K562 (cell line): ENCODE data around the gene GET3. TPM values are rescaled to one million over a fixed set of nuclear protein-coding genes. Genes with fewer than 3 reads are reported as not detected.

Experiments
- ATF4 ChIP-seq: fragments of 450-650 bp; formaldehyde crosslinking; IDR thresholded peaks from 2 replicates; pipeline ENCODE4 v1.4.0; 2022; ENCODE audit warnings: mild to moderate bottlenecking, moderate library complexity
- CREB1 ChIP-seq, 2 experiments: sonication (generic) in 1 of 2; formaldehyde crosslinking in 1 of 2; IDR thresholded peaks; 2 replicates each; pipeline versions ENCODE4 v1.6.1 to v1.8.0; 2012 to 2022; ENCODE audit warnings: inconsistent platforms in 1 of 2, mild to moderate bottlenecking in 1 of 2, missing genetic modification reagents in 1 of 2, moderate library complexity in 1 of 2
- EP400 ChIP-seq: fragments of 450-650 bp; IDR thresholded peaks from 2 replicates; pipeline ENCODE4 v1.6.1; 2017; ENCODE audit warnings: antibody characterized with exemption, mild to moderate bottlenecking, moderate library complexity
- FIP1L1 ChIP-seq: fragments of 200-400 bp; formaldehyde crosslinking; IDR thresholded peaks from 2 replicates; pipeline ENCODE4 v1.6.1; 2018; ENCODE audit warnings: mild to moderate bottlenecking, low read depth, low read length; ENCODE audit not compliant: poor library complexity, severe bottlenecking
- HEY1 ChIP-seq: fragments of 250-450 bp; sonication (Bioruptor Pico); IDR thresholded peaks from 2 replicates; pipeline ENCODE4 v1.5.0; 2020; ENCODE audit warnings: mild to moderate bottlenecking, moderate library complexity, borderline replicate concordance
- HNRNPL ChIP-seq: fragments of 200-400 bp; formaldehyde crosslinking; IDR thresholded peaks from 2 replicates; pipeline ENCODE4 v1.6.1; 2017; ENCODE audit warnings: low read depth, mild to moderate bottlenecking, low read length
- MAFF ChIP-seq: IDR thresholded peaks from 2 replicates; pipeline ENCODE4 v1.6.1; 2012; ENCODE audit warnings: low read length, improper control_type of control experiment
- STAT5B ChIP-seq: fragments of 250-450 bp; sonication (Bioruptor Pico); IDR thresholded peaks from 2 replicates; pipeline ENCODE4 v1.8.0; 2021; ENCODE audit warnings: mild to moderate bottlenecking, inconsistent platforms
- TEAD1 ChIP-seq, 2 experiments: fragments of 450-650 bp in 1 of 2; sonication (generic) in 1 of 2; formaldehyde crosslinking; IDR thresholded peaks; 2 replicates each; pipeline versions ENCODE4 v1.4.0 to v1.8.0; 2020 to 2022; ENCODE audit warnings: mild to moderate bottlenecking in 2 of 2, missing genetic modification reagents in 1 of 2
- USF2 ChIP-seq: sonication (generic); formaldehyde crosslinking; IDR thresholded peaks from 2 replicates; pipeline ENCODE4 v1.5.0; 2020; ENCODE audit warnings: missing genetic modification reagents
- ZBTB11 ChIP-seq, 3 experiments: fragments of 200-800 bp in 1 of 3; fragments of 250-450 bp in 1 of 3; fragments of 450-650 bp in 1 of 3; sonication (Bioruptor Pico) in 1 of 3; sonication (Bioruptor generic) in 1 of 3; formaldehyde crosslinking in 1 of 3; IDR thresholded peaks; 2 replicates each; pipeline versions ENCODE4 v1.6.1 to v1.8.0; 2016 to 2022; ENCODE audit warnings: mild to moderate bottlenecking in 2 of 3, missing genetic modification characterization in 2 of 3, missing compliant biosample characterization in 1 of 3, moderate library complexity in 1 of 3
- ZBTB8A ChIP-seq: fragments of 450-650 bp; IDR thresholded peaks from 2 replicates; pipeline ENCODE4 v1.6.1; 2018; ENCODE audit warnings: mild to moderate bottlenecking, moderate library complexity; ENCODE audit not compliant: partially characterized antibody
- ZFP1 ChIP-seq: fragments of 450-650 bp; formaldehyde crosslinking; IDR thresholded peaks from 2 replicates; pipeline ENCODE4 v1.4.0; 2020; ENCODE audit warnings: mild to moderate bottlenecking, mixed read lengths
- ZFP91 ChIP-seq: sonication (generic); formaldehyde crosslinking; IDR thresholded peaks from 2 replicates; pipeline ENCODE4 v1.8.0; 2022; ENCODE audit warnings: mild to moderate bottlenecking, missing genetic modification reagents
- ZNF12 ChIP-seq: sonication (generic); formaldehyde crosslinking; IDR thresholded peaks from 2 replicates; pipeline ENCODE4 v1.4.0; 2020; ENCODE audit warnings: mild to moderate bottlenecking, missing genetic modification reagents
- ZNF175 ChIP-seq: fragments of 200-800 bp; sonication (Bioruptor generic); IDR thresholded peaks from 2 replicates; pipeline ENCODE4 v1.6.1; 2016; ENCODE audit warnings: low read depth, mild to moderate bottlenecking, missing genetic modification characterization, missing compliant biosample characterization
- ZNF197 ChIP-seq: fragments of 200-800 bp; sonication (Bioruptor generic); IDR thresholded peaks from 2 replicates; pipeline ENCODE4 v1.6.1; 2016; ENCODE audit warnings: low read depth, missing genetic modification characterization, missing compliant biosample characterization
- ZNF224 ChIP-seq: sonication (generic); formaldehyde crosslinking; IDR thresholded peaks from 2 replicates; pipeline ENCODE4 v1.8.0; 2022; ENCODE audit warnings: mild to moderate bottlenecking, missing genetic modification reagents
- ZNF695 ChIP-seq: fragments of 450-650 bp; formaldehyde crosslinking; IDR thresholded peaks from 2 replicates; pipeline ENCODE4 v1.4.0; 2020; ENCODE audit warnings: mild to moderate bottlenecking, moderate library complexity
- ZNF785 ChIP-seq: fragments of 250-450 bp; sonication (Bioruptor Pico); IDR thresholded peaks from 2 replicates; pipeline ENCODE4 v1.4.0; 2020; ENCODE audit warnings: mild to moderate bottlenecking
- polyA plus RNA-seq, 8 experiments: library from polyadenylated mRNA; depleted of rRNA in 4 of 8; stranded (reverse) in 5 of 8; unstranded in 3 of 8; fragments of >200 nt; fragmentation: Nextera tagmentation in 2 of 8; fragmentation: Illumina TruSeq in 1 of 8; extraction: Ambion mirVana in 2 of 8; extraction: Trizol in 1 of 8; gene quantifications; 2 replicates each; pipeline versions ENCODE4 v1.2.1 to v1.2.3, GENCODE V29; 2011 to 2014; ENCODE audit warnings: inconsistent platforms in 1 of 8, missing spikeins in 1 of 8
- total RNA-seq, 7 experiments: library from RNA; depleted of rRNA in 6 of 7; stranded (reverse); fragments of >200 nt in 6 of 7; fragmentation: Illumina TruSeq in 2 of 7; extraction: Trizol in 2 of 7; gene quantifications; 2 replicates each; pipeline versions ENCODE4 v1.2.1 to v1.2.3, GENCODE V29; 2011 to 2021; ENCODE audit warnings: low replicate concordance in 1 of 7

The GET3 gene
- total and polyA plus RNA-seq, 9 of the 15 experiments (the other 6 are each of a cell fraction or from before 2014, with no cell fraction given), result 8.3 to 83.5 (median 51.8) TPM

- TF ChIP-seq ZFP91 (CRISPR knock-in tag), result peak; percentile 25; the same call in 1 of the 2 replicates
- TF ChIP-seq EP400, result peak; percentile 72
- TF ChIP-seq ZNF197 (CRISPR knock-in tag), result peak; percentile 28; the same call in 1 of the 2 replicates
- TF ChIP-seq ZBTB8A, result no peak
- TF ChIP-seq FIP1L1, result peak; percentile 99
- TF ChIP-seq ZBTB11 (CRISPR knock-in tag; IDR thresholded peaks at IDR 0.05), result peak in 2 of 3 experiments; percentile 62 to 67; a peak in 3 of 6 replicates
- TF ChIP-seq ZNF695 (CRISPR knock-in tag), result no peak
- no peak for TF ChIP-seq ZNF12 (CRISPR knock-in tag)
- TF ChIP-seq HNRNPL, result no peak; the same call in none of the 2 replicates
- no peak for TF ChIP-seq STAT5B (CRISPR knock-in tag)
- no peak for TF ChIP-seq ATF4 (CRISPR knock-in tag)
- no peak for TF ChIP-seq ZFP1 (CRISPR knock-in tag)
- no peak for TF ChIP-seq ZNF175 (CRISPR knock-in tag)
- no peak for TF ChIP-seq HEY1 (CRISPR knock-in tag)
- TF ChIP-seq MAFF, result no peak
- TF ChIP-seq TEAD1 (CRISPR knock-in tag; IDR thresholded peaks at IDR 0.05), result no peak
- TF ChIP-seq USF2, result peak; percentile 69; the same call in 1 of the 2 replicates
- no peak for TF ChIP-seq ZNF785 (CRISPR knock-in tag)
- TF ChIP-seq CREB1 (IDR thresholded peaks at IDR 0.05), result peak; percentile 35; the same call in 1 of the 2 replicates
- TF ChIP-seq CREB1 (CRISPR knock-in tag; IDR thresholded peaks at IDR 0.05), result peak; percentile 11; the same call in 1 of the 2 replicates
- TF ChIP-seq ZNF224 (CRISPR knock-in tag), result no peak
Observed at GRCh38 chr19:12792051-12792852, 55.0 kb downstream of the GET3 start (continued).
